ENCODE data around the gene BLOC1S3. TPM values are rescaled to one million over a fixed set of nuclear protein-coding genes. Genes with fewer than 3 reads are reported as not detected.
A peak's percentile ranks its signal among the peaks of the same experiment; 100 is the strongest.

BLOC1S3 gene
- total RNA-seq, 1 experiment from 2014 or later = 25.2 TPM

DNA sequence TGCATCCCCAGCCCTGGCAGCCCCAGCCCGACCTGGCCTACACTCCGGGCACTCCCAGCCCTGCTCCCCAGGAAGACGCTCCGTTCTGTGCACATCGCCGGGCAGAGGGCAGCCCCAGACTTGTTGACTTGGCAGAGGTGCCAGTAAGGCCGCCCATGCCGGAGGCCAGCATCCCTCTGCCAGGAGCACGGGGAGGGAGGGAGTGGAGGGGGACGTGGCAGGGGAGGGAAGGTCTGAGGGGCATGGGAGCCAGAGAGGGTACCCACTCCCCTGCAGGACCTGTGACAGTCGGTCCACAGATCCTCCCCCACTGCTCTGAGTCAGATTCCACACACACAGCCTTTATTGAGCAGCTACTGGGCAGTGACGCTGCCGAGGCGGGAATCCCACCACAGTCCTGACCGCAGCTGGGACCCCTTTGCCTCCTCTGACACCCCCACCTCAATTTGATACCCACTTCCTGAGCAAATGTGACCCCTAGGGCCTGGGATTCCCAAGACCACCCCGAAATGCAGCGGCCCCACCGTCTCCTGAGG lies 15.9 kb upstream of the BLOC1S3 start:
- H3K9me3 Mint-ChIP-seq (ENCODE audit: low read depth, unreplicated experiment) = no peaks in the 10 kb centered on the region
- H3K36me3 Mint-ChIP-seq (ENCODE audit: insufficient read depth, unreplicated experiment) = peaks cover 60% of the 10 kb centered on the region
- no peak overlapping the region for H3K4me3 Mint-ChIP-seq (ENCODE audit: low read depth, unreplicated experiment)
- peaks cover 12% of the 10 kb centered on the region for H3K27me3 Mint-ChIP-seq (ENCODE audit: unreplicated experiment)
- intact Hi-C loops (cut with micrococcal nuclease; ENCODE audit: unreplicated experiment) = no loop called here
- H3K27ac Mint-ChIP-seq (ENCODE audit: unreplicated experiment) = no peak overlapping the region
- peaks cover 33% of the 10 kb centered on the region for H3K4me1 Mint-ChIP-seq (ENCODE audit: low read depth, unreplicated experiment)
- BruUV-seq (replicated peaks) = no TSS peak
- no peak for DNase-seq
- TF ChIP-seq, protein P1, sequence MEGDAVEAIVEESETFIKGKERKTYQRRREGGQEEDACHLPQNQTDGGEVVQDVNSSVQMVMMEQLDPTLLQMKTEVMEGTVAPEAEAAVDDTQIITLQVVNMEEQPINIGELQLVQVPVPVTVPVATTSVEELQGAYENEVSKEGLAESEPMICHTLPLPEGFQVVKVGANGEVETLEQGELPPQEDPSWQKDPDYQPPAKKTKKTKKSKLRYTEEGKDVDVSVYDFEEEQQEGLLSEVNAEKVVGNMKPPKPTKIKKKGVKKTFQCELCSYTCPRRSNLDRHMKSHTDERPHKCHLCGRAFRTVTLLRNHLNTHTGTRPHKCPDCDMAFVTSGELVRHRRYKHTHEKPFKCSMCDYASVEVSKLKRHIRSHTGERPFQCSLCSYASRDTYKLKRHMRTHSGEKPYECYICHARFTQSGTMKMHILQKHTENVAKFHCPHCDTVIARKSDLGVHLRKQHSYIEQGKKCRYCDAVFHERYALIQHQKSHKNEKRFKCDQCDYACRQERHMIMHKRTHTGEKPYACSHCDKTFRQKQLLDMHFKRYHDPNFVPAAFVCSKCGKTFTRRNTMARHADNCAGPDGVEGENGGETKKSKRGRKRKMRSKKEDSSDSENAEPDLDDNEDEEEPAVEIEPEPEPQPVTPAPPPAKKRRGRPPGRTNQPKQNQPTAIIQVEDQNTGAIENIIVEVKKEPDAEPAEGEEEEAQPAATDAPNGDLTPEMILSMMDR (IDR thresholded peaks at IDR 0.05; ENCODE audit: unreplicated experiment) = no peak
- CTCF ChIA-PET = interaction anchor here (0.6 to 1.1 kb wide), 2 partner anchors 14 to 16 kb away, joined by 3 to 6 read pairs; partner anchors contain the start of genes BLOC1S3 and TRAPPC6A

DNA sequence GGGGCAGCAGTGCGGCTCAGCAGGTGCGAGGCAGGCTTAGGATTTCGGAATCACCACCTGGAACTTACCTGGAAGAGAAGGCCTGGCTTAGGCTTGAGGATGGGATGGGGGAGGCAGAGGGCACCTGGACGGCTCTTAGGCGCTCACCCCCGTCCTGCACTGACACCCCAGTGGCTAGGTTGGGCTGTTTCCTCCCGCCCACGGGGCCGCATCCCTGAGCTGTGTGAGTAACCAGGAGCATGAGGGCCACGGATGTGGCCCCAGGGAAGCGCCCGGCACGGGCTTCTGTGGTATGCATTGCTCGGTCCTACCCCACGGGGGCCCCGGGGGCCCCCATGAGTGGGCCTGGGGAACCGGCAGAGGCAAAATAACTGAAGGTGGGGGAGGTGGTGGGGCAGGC lies 15.4 kb upstream of the BLOC1S3 start:
- DNase-seq = no peak
- TF ChIP-seq, protein P1 (IDR thresholded peaks at IDR 0.05; ENCODE audit: unreplicated experiment) = no peak
- CTCF ChIA-PET = no interaction called here
- no TSS peak for BruUV-seq (replicated peaks)
- H3K36me3 Mint-ChIP-seq (ENCODE audit: insufficient read depth, unreplicated experiment) = peaks cover 57% of the 10 kb centered on the region
- H3K27ac Mint-ChIP-seq (ENCODE audit: unreplicated experiment) = no peak overlapping the region
- no peaks in the 10 kb centered on the region for H3K9me3 Mint-ChIP-seq (ENCODE audit: low read depth, unreplicated experiment)
- H3K4me1 Mint-ChIP-seq (ENCODE audit: low read depth, unreplicated experiment) = peaks cover 33% of the 10 kb centered on the region
- no peak overlapping the region for H3K4me3 Mint-ChIP-seq (ENCODE audit: low read depth, unreplicated experiment)
- peaks cover 8% of the 10 kb centered on the region for H3K27me3 Mint-ChIP-seq (ENCODE audit: unreplicated experiment)
- intact Hi-C loops (cut with micrococcal nuclease; ENCODE audit: unreplicated experiment) = no loop called here

DNA sequence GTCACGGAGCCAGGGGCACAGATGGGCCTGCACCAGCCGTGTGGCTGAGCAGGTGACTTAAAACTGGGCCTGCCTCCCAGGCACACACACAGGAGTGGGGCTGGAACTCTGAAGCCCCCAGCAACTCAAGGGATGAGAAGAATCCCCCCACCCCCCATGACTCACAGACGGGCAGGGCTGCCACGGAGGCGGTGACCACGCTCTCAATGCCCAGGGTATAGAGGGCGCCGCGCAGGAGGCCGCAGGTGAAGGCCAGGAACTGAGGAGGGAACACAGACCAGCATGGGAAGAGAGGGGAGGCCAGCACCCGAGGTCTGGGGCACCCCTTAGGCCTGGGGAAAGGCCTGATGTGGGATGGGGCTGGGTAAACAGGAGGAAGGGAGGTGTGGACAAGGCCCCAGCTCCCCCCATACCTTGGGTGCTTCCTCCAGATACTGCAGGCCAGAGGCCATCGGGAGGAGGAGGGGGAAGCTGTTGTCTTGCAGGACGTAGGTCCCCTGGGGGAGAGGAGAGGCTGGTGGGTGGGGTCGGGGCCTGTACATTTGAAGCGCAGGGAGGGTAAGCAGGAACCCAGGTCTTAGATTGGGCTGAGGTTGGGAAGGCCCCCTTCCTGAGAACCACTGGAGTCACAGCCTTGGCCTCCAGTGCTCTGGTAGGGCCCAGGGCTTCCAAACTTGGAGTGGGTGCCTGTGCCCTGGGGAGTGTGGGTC lies 14.7 kb upstream of the BLOC1S3 start:
- TF ChIP-seq, protein P1 (IDR thresholded peaks at IDR 0.05; ENCODE audit: unreplicated experiment) = no peak
- no peak for DNase-seq
- CTCF ChIA-PET = interaction anchor here (0.8 to 1.1 kb wide), 4 partner anchors 10 to 162 kb away, joined by 3 to 13 read pairs (median 4); partner anchors contain the start of genes BLOC1S3 and TRAPPC6A
- Mint-ChIP-seq H3K4me3 (ENCODE audit: low read depth, unreplicated experiment) (no peak overlapping the region), H3K36me3 (ENCODE audit: insufficient read depth, unreplicated experiment) (peaks cover 57% of the 10 kb centered on the region), H3K27me3 (ENCODE audit: unreplicated experiment) (peaks cover under 1% of the 10 kb centered on the region), H3K9me3 (ENCODE audit: low read depth, unreplicated experiment) (no peaks in the 10 kb centered on the region), H3K4me1 (ENCODE audit: low read depth, unreplicated experiment) (peaks cover 33% of the 10 kb centered on the region), H3K27ac (ENCODE audit: unreplicated experiment) (no peak overlapping the region)
- intact Hi-C loops (cut with micrococcal nuclease; ENCODE audit: unreplicated experiment) = no loop called here
- BruUV-seq (replicated peaks) = no TSS peak

DNA sequence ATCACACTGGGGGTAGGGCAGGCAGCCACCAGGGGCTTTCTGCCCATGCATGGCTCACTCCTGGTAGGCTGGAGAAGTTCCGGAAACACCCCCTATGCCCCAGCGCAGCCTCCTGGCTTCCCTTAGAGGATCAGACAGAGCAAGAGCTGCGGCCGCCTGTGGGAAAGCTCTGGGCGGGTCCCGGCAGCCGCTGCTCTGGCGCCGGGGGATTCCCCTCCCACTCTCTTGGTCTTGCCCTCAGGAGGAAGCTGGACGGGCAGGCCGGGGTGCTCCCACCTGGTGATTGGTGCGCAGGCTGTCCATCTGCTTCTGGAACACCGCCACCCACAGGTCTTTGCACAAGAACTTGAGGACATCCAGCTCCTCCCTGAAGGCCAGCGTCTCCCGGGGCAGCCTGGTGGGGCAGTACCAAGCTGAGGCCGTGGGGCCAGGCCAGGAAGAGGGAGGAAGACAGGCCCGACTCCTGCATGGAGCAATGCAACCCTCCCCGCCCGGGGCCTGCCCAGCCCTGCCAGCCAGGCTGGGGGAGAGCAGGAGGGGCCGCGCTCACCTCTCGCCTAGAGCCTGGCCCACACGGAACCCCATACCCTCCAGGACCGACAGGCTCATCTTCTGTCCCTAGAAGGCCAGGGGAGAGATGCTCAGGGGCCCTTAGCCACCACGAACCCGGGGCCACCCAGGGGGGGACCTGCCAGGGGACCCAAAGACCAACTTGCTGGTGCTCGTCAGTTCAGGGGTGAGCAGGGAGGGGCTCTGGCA lies 13.8 kb upstream of the BLOC1S3 start:
- DNase-seq = peak; percentile 87
- Mint-ChIP-seq H3K4me1 (ENCODE audit: low read depth, unreplicated experiment) (peaks cover 33% of the 10 kb centered on the region), H3K36me3 (ENCODE audit: insufficient read depth, unreplicated experiment) (peaks cover 55% of the 10 kb centered on the region), H3K4me3 (ENCODE audit: low read depth, unreplicated experiment) (no peak overlapping the region), H3K27me3 (ENCODE audit: unreplicated experiment) (no peaks in the 10 kb centered on the region), H3K27ac (ENCODE audit: unreplicated experiment) (no peak overlapping the region), H3K9me3 (ENCODE audit: low read depth, unreplicated experiment) (no peaks in the 10 kb centered on the region)
- TF ChIP-seq, protein P1 (IDR thresholded peaks at IDR 0.05; ENCODE audit: unreplicated experiment) = no peak
- intact Hi-C loops (cut with micrococcal nuclease; ENCODE audit: unreplicated experiment) = no loop called here
- BruUV-seq (replicated peaks) = no TSS peak
- CTCF ChIA-PET = interaction anchor here (0.6 to 1.1 kb wide), 5 partner anchors 9 to 228 kb away, joined by 3 to 13 read pairs (median 3); partner anchors contain the start of genes BLOC1S3 and TRAPPC6A

Data from Calu3 (cell line).